CD14-positive monocyte (primary cell): ENCODE measurements around the gene GALNT18. TPM values are rescaled to one million over a fixed set of nuclear protein-coding genes. Genes with fewer than 3 reads are reported as not detected.
A peak's percentile ranks its signal among the peaks of the same experiment; 100 is the strongest.

Experiments
- DNase-seq, 3 donors: peaks; one replicate each; pipeline ENCODE4 v3.0.0-alpha.2; 2011 to 2022
- H2AFZ ChIP-seq: 2 replicates; pipeline ENCODE4 v1.6.0; 2012; ENCODE audit warnings: mild to moderate bottlenecking, low read depth, low read length, inconsistent platforms; ENCODE audit not compliant: insufficient read depth, poor library complexity, severe bottlenecking
- H3K27ac ChIP-seq, 2 donors: 1 replicate in 1 of 2; 2 replicates in 1 of 2; pipeline ENCODE4 v1.5.1; 2012 to 2013; ENCODE audit warnings: low read length in 2 of 2, control low read depth in 1 of 2, inconsistent platforms in 1 of 2, low read depth in 1 of 2, mild to moderate bottlenecking in 1 of 2
- H3K27me3 ChIP-seq, 2 donors: one replicate each; pipeline versions ENCODE4 v1.6.0 to v1.6.1; 2011 to 2013; ENCODE audit warnings: low read length in 2 of 2; ENCODE audit not compliant: control insufficient read depth in 2 of 2, insufficient read depth in 2 of 2
- H3K36me3 ChIP-seq, 2 donors: replicated peaks in 1 of 2; 1 replicate in 1 of 2; 2 replicates in 1 of 2; pipeline versions ENCODE4 v1.5.1 to v1.6.1; 2012 to 2013; ENCODE audit warnings: low read length in 2 of 2, control low read depth in 1 of 2, inconsistent platforms in 1 of 2, mild to moderate bottlenecking in 1 of 2; ENCODE audit not compliant: insufficient read depth in 2 of 2, control insufficient read depth in 1 of 2
- H3K4me1 ChIP-seq, 2 donors: 1 replicate in 1 of 2; 2 replicates in 1 of 2; pipeline versions ENCODE4 v1.5.1 to v1.6.1; 2012 to 2013; ENCODE audit warnings: low read length in 2 of 2, control low read depth in 1 of 2, inconsistent platforms in 1 of 2, mild to moderate bottlenecking in 1 of 2, moderate library complexity in 1 of 2; ENCODE audit not compliant: insufficient read depth in 2 of 2, control insufficient read depth in 1 of 2
- H3K4me2 ChIP-seq: replicated peaks from 2 replicates; pipeline ENCODE3; 2012; ENCODE audit warnings: low read length, moderate library complexity, mild to moderate bottlenecking; ENCODE audit not compliant: poor library complexity, severe bottlenecking; ENCODE audit errors: extremely low read depth
- H3K4me3 ChIP-seq, 3 experiments: fragments of 200-600 bp in 1 of 3; sonication (generic) in 1 of 3; replicated peaks in 1 of 3; 1 replicate in 2 of 3; 2 replicates in 1 of 3; pipeline ENCODE4 v1.5.1; 2011 to 2013; ENCODE audit warnings: low read length in 3 of 3, mild to moderate bottlenecking in 3 of 3, control low read depth in 2 of 3, low read depth in 2 of 3, inconsistent platforms in 1 of 3, moderate library complexity in 1 of 3
- H3K79me2 ChIP-seq: 2 replicates; pipeline ENCODE4 v1.6.0; 2012; ENCODE audit warnings: mild to moderate bottlenecking, control low read depth, inconsistent platforms, low read length, moderate library complexity; ENCODE audit not compliant: insufficient read depth
- H3K9ac ChIP-seq: 2 replicates; pipeline ENCODE4 v1.6.0; 2017; ENCODE audit warnings: low read length, mild to moderate bottlenecking; ENCODE audit not compliant: insufficient read depth, poor library complexity, severe bottlenecking
- H3K9me3 ChIP-seq, 2 donors: replicated peaks in 1 of 2; 1 replicate in 1 of 2; 2 replicates in 1 of 2; pipeline versions ENCODE4 v1.5.1 to v1.6.1; 2012 to 2013; ENCODE audit warnings: low read length in 2 of 2, control low read depth in 1 of 2; ENCODE audit not compliant: control insufficient read depth in 1 of 2, insufficient read depth in 1 of 2
- H4K20me1 ChIP-seq: 2 replicates; pipeline ENCODE4 v1.6.0; 2012; ENCODE audit warnings: mild to moderate bottlenecking, low read length, control low read depth, moderate library complexity; ENCODE audit not compliant: insufficient read depth
- H3K27ac Mint-ChIP-seq, 7 donors: one replicate each; pipeline ENCODE4 v1.8.0; 2020; ENCODE audit warnings: mild to moderate bottlenecking in 7 of 7, mixed read lengths in 7 of 7, moderate library complexity in 6 of 7, inconsistent platforms in 2 of 7
- H3K27me3 Mint-ChIP-seq, 3 donors: one replicate each; pipeline ENCODE4 v1.8.0; 2021 to 2022; ENCODE audit warnings: low read depth in 3 of 3, mild to moderate bottlenecking in 3 of 3, mixed read lengths in 3 of 3, moderate library complexity in 3 of 3, inconsistent platforms in 1 of 3
- H3K36me3 Mint-ChIP-seq, 2 donors: one replicate each; pipeline ENCODE4 v1.8.0; 2020; ENCODE audit warnings: mixed read lengths in 2 of 2, inconsistent platforms in 1 of 2, mild to moderate bottlenecking in 1 of 2
- H3K4me1 Mint-ChIP-seq: one replicate; pipeline ENCODE4 v1.8.0; 2020; ENCODE audit warnings: mild to moderate bottlenecking, mixed read lengths
- H3K4me3 Mint-ChIP-seq, 2 donors: one replicate each; pipeline ENCODE4 v1.8.0; 2020; ENCODE audit warnings: mild to moderate bottlenecking in 2 of 2, mixed read lengths in 2 of 2, moderate library complexity in 1 of 2
- H3K9me3 Mint-ChIP-seq, 7 donors: one replicate each; pipeline ENCODE4 v1.8.0; 2020 to 2022; ENCODE audit warnings: mixed read lengths in 7 of 7, mild to moderate bottlenecking in 6 of 7, moderate library complexity in 6 of 7, inconsistent platforms in 2 of 7
- WGBS: methylation state at CpG from one replicate; pipeline ENCODE4 v1.1.5; 2013; ENCODE audit warnings: missing lambda C conversion rate; ENCODE audit not compliant: insufficient coverage; 5-methylcytosine and 5-hydroxymethylcytosine counted together
- intact Hi-C, 2 donors: fragments of 100-400 bp; cut with micrococcal nuclease; formaldehyde crosslinking; loops; one replicate each; pipeline versions ENCODE4 v1.15.0 to v1.15.1; 2023
- polyA plus RNA-seq, 3 donors: library from polyadenylated mRNA; depleted of rRNA in 1 of 3; unstranded in 2 of 3; stranded (reverse) in 1 of 3; fragments of 300-500 nt in 2 of 3; fragments of >200 nt in 1 of 3; fragmentation: Illumina TruSeq in 2 of 3; gene quantifications; 1 replicate in 2 of 3; 2 replicates in 1 of 3; pipeline ENCODE4 v1.2.3, GENCODE V29; 2012 to 2021
- TF ChIP-seq, protein P1 (sequence below): fragments of 200-600 bp; IDR thresholded peaks from one replicate; pipeline ENCODE4 v1.8.0; 2022; ENCODE audit warnings: antibody characterized with exemption, mild to moderate bottlenecking

Gene GALNT18
- polyA plus RNA-seq, 3 donors: not detected

DNA sequence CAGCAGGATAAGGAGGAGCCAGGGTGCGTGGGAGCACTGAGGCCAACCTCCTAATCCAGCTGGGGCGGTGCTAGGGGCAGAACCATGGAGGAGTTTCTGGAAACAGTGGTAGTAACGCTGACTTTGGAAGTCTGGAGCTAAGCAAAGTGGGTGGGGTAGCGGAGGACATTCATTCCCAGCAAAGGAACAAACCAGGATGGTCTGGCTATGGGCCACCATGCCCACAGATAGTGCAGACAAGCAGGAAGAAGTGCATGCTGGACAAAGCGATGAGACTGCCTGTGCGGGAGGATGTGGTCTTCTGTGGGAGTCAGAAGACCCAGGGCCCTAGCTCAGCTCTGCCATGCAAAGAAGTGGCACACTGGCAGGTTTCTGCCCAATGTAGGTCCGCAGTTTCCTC, 197.1 kb downstream of the GALNT18 start:
- WGBS: 96% methylated on average over 7 of the region's 7 CpGs
- no peaks in the 10 kb centered on the region for H3K4me1 ChIP-seq

DNA sequence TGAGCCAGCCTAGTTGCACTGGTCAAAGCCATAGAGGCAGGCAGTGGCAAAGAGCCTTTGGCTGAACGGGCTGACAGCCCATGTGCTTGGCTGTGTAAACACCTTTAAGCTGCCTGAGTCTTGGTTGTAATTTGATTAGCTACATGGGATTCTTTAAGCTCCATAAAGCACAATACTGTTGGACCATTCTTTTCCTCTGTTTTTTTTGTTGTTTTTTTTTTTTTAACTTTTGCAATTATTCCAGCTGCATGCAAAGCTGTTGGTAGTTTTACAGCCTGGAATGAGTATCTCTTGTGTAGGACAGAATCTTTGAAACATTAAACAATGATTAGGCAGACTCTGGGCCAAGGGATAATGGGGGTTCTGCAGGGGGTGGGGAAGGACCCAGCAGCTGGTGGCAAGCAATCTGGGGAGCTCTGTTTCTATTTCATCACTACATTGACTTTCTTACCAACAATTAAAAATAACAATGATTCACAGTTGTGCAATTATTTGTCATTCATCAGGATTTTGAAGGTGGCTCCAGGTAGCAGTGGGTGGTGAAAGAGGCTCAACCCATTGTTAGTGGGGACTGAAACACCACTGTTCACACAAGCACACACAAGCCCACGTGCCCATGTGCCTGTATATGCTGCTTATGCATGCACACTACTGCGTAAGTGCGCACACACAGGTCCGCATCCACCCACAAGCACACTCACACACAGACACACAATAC, 199.2 kb downstream of the GALNT18 start:
- Mint-ChIP-seq H3K27me3 (peaks cover 62 to 78% (median 68%) of the 10 kb centered on the region in 3 donors), H3K9me3 (peaks cover 0 to 2% (median 0%) of the 10 kb centered on the region in 7 donors), H3K27ac (no peak overlapping the region), H3K4me1 (peaks cover under 1% of the 10 kb centered on the region), H3K4me3 (peak overlapping the region in 1 of 2 donors; percentile 9), H3K36me3 (no peaks in the 10 kb centered on the region)
- no peak overlapping the region for H2AFZ ChIP-seq
- no peak overlapping the region for H3K9ac ChIP-seq
- no peaks in the 10 kb centered on the region for H4K20me1 ChIP-seq
- peaks cover 1 to 2% of the 10 kb centered on the region in 2 donors for H3K4me1 ChIP-seq
- peaks cover 33 to 55% of the 10 kb centered on the region in 2 donors for H3K27me3 ChIP-seq
- no peaks in the 10 kb centered on the region for H3K9me3 ChIP-seq
- no peak for DNase-seq
- intact Hi-C loops: no loop called here
- H3K4me2 ChIP-seq: no peak overlapping the region
- no peak overlapping the region for H3K4me3 ChIP-seq
- 95% methylated on average over 4 of the region's 5 CpGs for WGBS
- no peaks in the 10 kb centered on the region for H3K36me3 ChIP-seq
- no peaks in the 10 kb centered on the region for H3K79me2 ChIP-seq
- H3K27ac ChIP-seq: no peak overlapping the region
- TF ChIP-seq, protein P1, sequence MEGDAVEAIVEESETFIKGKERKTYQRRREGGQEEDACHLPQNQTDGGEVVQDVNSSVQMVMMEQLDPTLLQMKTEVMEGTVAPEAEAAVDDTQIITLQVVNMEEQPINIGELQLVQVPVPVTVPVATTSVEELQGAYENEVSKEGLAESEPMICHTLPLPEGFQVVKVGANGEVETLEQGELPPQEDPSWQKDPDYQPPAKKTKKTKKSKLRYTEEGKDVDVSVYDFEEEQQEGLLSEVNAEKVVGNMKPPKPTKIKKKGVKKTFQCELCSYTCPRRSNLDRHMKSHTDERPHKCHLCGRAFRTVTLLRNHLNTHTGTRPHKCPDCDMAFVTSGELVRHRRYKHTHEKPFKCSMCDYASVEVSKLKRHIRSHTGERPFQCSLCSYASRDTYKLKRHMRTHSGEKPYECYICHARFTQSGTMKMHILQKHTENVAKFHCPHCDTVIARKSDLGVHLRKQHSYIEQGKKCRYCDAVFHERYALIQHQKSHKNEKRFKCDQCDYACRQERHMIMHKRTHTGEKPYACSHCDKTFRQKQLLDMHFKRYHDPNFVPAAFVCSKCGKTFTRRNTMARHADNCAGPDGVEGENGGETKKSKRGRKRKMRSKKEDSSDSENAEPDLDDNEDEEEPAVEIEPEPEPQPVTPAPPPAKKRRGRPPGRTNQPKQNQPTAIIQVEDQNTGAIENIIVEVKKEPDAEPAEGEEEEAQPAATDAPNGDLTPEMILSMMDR: no peak

More for the DNA sequence above, 197.1 kb downstream of the GALNT18 start:
- Mint-ChIP-seq H3K4me3 (peak overlapping the region in 1 of 2 donors; percentile 28), H3K9me3 (peaks cover 0 to 3% (median 0%) of the 10 kb centered on the region in 7 donors), H3K4me1 (no peaks in the 10 kb centered on the region), H3K27me3 (peaks cover 48 to 72% (median 62%) of the 10 kb centered on the region in 3 donors), H3K36me3 (no peaks in the 10 kb centered on the region), H3K27ac (peak overlapping the region in 1 of 7 donors; percentile 58)
- Histone ChIP-seq H3K36me3 (no peaks in the 10 kb centered on the region), H3K4me2 (no peak overlapping the region), H3K27ac (no peak overlapping the region), H2AFZ (no peak overlapping the region), H4K20me1 (no peaks in the 10 kb centered on the region), H3K27me3 (peaks cover 16 to 37% of the 10 kb centered on the region in 2 donors), H3K4me3 (no peak overlapping the region), H3K9ac (no peak overlapping the region), H3K9me3 (no peaks in the 10 kb centered on the region), H3K79me2 (no peaks in the 10 kb centered on the region)
- DNase-seq: no peak
- intact Hi-C loops: no loop called here
- TF ChIP-seq, protein P1: no peak
